Myocyte (in vitro differentiated cells): ENCODE results near the gene TRIM15. TPM values are rescaled to one million over a fixed set of nuclear protein-coding genes. Genes with fewer than 3 reads are reported as not detected.
"Not testable (repeated sequence)": the region's sequence is repeated elsewhere in the genome, so short reads cannot be mapped to it uniquely, and the experiment has no call there.

Experiments used
- DNase-seq: peaks from one replicate; pipeline ENCODE4 v3.0.0-alpha.2; 2012; ENCODE audit warnings: low read depth
- total RNA-seq: library from RNA; depleted of rRNA; stranded (reverse); fragments of >200 nt; gene quantifications from 2 replicates; pipeline ENCODE4 v1.2.3, GENCODE V29; 2014

TRIM15 gene
- total RNA-seq, 1 donor from 2014 or later, result not detected

GRCh38 chr6:30160785-30161531 is 2.4 kb upstream of the TRIM15 start, which contains the start of gene TRIM10:
Gene TRIM10 (minus strand): TSS chr6:30161211. CDS start chr6:30160858, 353 bp downstream.
- no peak for DNase-seq

- DNase-seq, result no peak
Observed at GRCh38 chr6:30162265-30163089, 869 bp upstream of the TRIM15 start.

DNA sequence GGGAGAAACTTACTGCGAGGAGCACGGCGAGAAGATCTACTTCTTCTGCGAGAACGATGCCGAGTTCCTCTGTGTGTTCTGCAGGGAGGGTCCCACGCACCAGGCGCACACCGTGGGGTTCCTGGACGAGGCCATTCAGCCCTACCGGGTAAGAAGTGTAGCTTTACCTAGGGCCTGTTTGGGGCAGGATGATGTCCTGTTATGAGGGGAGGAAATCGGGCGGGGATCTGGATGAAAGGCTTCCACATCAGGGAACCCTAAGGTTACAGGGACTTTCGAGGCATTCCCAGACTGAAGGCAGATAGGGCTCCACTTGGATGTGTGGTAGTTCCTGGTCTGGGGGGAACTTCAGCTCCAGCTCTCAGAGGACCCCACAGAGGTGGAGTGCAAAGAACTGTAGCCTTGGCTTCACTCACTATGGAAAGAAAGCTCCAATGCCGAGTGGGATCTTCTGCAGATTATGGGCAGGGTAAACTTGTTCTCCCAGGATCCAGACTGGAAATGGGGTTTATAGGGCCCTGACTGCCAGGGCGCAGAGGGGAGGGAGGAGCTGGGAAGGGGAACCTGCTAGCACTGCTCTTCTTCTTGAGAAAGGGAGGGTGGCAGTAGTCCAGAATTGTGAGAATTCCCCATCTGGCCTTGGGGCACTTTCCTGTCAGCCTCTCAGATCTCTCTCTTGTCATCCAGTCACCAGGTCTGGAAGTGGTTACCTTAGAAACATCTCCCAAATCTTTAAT is 740 bp downstream of the TRIM15 start:
- DNase-seq, result no peak

DNA sequence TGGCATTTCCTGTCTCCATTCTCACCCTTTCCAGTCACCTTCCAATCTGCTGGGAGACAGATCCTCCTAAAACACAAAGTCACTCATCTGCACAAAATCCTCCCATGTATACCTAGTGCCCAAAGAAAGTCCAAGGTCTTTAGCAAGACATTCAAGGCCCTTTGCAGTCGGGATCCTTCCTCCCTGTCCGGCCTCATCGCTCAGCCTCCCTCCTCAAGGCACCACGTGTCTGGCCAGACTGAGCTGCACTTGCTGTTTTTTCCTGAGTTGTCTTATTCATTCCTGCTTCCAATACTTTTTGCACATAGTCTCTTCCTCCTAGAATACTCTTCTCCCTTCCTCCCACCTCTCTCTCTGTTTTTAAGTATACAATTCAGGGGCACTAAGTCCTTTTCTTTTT is 1.4 kb downstream of the TRIM15 start:
- no peak for DNase-seq

DNA sequence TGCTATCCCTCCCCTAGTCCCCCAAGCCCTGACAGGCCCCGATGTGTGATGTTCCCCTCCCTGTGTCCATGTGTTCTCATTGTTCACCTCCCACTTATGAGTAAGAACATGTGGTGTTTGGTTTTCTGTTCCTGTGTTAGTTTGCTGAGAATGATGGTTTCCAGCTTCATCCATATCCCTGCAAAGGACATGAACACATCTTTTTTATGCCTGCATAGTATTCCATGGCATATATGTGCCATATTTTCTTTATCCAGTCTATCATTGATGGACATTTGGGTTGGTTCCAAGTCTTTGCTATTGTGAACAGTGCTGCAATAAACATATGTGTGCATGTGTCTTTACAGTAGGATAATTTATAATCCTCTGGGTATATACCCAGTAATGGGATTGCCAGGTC is 1.9 kb downstream of the TRIM15 start:
- not testable (repeated sequence) for DNase-seq

DNA sequence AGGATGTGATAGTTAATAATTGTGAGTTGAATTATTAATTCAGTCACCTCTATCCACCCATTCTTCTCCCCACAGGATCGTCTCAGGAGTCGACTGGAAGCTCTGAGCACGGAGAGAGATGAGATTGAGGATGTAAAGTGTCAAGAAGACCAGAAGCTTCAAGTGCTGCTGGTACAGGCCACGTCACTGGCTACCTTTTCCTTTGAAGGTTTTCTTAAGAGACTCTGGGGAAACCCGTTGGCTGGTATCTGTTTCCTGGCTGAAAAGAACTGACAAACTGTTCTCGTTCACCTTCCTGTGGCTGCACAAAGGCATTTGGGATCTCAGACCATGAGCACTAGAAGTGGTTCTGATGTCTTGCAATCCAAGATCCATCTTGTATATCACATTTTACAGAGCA is 3.8 kb downstream of the TRIM15 start:
- no peak for DNase-seq

- DNase-seq, result no peak
Observed at GRCh38 chr6:30168741-30169140, 5.4 kb downstream of the TRIM15 start.

GRCh38 chr6:30169658-30170614 is 6.6 kb downstream of the TRIM15 start:
- DNase-seq, result peak; percentile 65

- no peak for DNase-seq
Observed at GRCh38 chr6:30171677-30172471, 8.5 kb downstream of the TRIM15 start.

DNA sequence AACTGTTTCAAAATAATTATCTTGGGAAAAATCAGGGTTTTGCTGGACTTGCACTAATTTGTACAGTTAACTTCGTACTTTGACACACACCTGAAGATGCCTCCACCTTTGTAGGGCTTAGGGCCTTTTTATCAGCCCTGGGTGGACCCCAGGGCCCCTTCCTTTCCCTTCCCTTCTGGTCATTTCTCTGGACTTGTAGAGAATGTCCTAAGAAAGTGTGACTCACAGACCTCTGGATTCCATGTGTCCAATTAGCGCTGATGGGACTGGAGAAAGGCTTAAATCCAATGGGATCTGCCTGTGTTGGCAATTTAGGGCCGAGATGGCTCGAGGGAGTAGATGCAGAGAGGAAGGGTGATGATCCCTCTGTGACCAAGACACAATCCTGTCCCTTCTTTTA is 9.3 kb downstream of the TRIM15 start:
- DNase-seq, result no peak

DNA sequence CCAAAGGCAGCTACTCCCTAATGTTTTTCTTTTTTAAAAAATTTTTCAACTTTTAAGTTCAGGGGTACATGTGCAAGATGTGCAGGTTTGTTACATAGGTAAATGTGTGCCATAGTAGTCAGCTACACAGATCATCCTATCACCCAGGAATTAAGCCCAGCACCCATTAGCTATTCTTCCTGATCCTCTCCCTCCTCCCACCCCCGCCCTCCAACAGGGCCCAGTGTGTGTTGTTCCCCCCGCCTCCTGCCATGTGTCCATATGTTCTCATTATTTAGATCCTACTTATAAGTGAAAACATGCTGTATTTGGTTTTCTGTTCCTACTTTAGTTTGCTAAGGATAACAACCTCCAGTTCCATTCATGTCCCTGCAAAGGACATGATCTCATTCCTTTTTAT is 12.4 kb downstream of the TRIM15 start:
- DNase-seq, result no peak

DNA sequence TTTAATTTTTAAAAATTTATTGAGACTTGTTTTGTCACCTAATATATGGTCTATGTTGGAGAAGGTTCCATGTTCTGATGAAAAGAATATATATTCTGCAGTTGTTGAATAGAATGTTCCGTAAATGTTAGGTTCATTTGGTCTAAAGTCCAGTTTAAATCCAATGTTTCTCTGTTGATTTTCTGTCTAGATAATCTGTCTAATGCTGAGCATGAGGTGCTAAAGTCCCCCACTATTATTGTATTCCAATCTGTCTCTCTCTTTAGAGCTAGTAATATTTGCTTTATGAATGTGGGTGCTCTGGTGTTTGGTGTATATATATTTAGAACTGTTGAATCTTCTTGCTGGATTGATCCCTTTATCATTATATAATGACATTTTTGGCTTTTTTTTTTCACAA is 15.5 kb downstream of the TRIM15 start:
- no peak for DNase-seq

DNA sequence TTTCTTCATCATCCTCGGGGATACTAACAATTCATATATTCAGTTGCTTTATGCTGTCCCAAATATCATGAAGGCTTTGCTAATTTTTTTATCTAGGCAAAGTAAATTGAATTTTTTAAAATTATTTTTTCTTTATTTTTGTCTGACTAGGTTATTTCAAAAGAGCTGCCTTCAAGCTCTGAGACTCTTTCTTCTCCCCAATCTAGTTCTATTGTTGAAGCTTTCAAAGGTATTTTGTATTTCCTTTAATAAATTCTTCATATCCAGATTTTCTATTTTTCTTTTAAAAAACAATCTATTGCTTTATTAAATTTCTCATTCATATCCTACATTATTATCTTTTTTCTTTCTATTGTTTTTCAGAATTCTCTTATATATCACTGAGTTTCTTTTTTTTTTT is 16.8 kb downstream of the TRIM15 start:
- no peak for DNase-seq

GRCh38 chr6:30184417-30185031 is 21.2 kb downstream of the TRIM15 start:
- DNase-seq, result no peak

- DNase-seq, result no peak
Observed at GRCh38 chr6:30185846-30186484, 22.6 kb downstream of the TRIM15 start.

DNA sequence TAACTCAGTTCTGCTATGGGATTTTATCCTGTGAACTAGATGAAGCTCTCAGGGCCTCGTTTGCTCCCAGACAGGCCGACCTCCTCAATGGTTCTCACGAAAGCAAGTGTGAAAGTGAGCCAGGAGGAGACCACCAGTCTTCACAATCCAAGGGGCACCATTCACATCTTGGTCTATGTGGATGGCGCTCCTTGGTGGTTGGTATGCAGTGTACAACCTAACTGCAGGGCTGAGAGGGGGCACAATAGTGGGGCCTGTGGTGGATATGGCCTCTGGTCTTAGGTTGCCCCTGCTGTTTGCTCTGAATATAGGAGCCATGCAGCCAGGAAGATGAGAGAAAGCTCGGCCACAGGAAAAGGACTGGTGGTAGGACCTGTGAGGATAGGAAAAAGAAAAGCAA is 25.2 kb downstream of the TRIM15 start:
- DNase-seq, result no peak

- no peak for DNase-seq
Observed at GRCh38 chr6:30192076-30192475, 28.7 kb downstream of the TRIM15 start.

DNA sequence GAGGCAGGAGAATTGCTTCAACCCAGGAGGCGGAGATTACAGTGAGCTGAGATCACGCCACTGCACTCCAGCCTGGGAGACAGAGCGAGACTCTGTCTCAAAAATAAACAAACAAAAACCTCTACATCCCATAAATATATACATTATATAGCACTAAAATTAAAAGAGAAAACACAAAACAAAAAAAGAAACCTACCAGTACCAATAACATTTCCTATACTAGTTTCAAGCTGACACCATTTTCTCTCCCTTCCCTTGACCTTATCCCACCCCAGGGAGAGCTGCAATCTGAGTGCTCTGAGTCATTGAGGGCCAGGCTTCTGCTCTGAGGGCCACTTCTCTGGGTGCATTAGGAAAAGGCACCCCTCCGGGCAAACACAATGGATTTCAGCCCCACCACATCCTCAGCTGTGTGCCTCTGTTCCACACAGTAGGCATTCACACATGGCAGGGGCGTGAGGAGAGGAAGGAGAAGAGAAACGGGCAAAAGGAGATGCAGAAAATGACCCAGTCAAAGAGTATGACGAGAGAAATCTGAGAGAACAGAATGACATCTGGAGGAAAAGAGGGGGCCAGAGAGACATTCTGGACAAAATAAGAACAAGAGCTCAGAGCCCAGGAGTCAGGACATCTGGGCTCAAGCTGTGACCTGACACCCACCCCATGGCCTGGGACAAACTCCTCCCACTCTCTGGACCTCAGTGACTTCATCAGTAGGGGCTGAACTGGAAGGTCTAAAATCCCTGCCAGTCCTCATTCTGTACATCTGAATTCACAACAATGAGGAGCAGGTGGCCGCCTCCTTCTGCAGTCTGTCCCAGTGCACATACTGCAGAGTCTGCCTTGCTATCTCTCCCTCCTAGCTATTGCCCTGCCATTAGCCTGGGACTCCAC is 31.7 kb downstream of the TRIM15 start:
- peak; percentile 59 for DNase-seq
